Measurements from ENCODE around the gene CTSK.
A peak's percentile ranks its signal among the peaks of the same experiment; 100 is the strongest.
"Not testable (repeated sequence)": the region's sequence is repeated elsewhere in the genome, so short reads cannot be mapped to it uniquely, and the experiment has no call there.

The CTSK gene

GRCh38 chr1:150808846-150809245 is 786 bp upstream of the CTSK start:
- H3K36me3 ChIP-seq (ENCODE audit: control insufficient read depth in 5 of 5, insufficient read depth in 5 of 5, low read length in 5 of 5), result peaks cover 30 to 38% (median 36%) of the 10 kb centered on the region in 5 donors
- peak overlapping the region in 1 of 5 donors; percentile 3 for H3K9ac ChIP-seq (ENCODE audit: low read length in 5 of 5)
- no peaks in the 10 kb centered on the region for H3K9me3 ChIP-seq (ENCODE audit: control insufficient read depth in 5 of 5, low read length in 5 of 5)
- no peaks in the 10 kb centered on the region for H3K27me3 ChIP-seq (ENCODE audit: control insufficient read depth in 5 of 5, insufficient read depth in 4 of 5, low read length in 5 of 5)
- peak overlapping the region; percentile 17 for H3K27ac ChIP-seq (ENCODE audit: low read depth, low read length)
- peak overlapping the region in 2 of 5 donors; percentile 26 to 66 for H3K4me3 ChIP-seq (ENCODE audit: low read depth in 1 of 5, low read length in 5 of 5)
- H3K4me1 ChIP-seq (ENCODE audit: control insufficient read depth in 5 of 5, insufficient read depth in 5 of 5, low read length in 5 of 5), result peaks cover 3 to 29% (median 18%) of the 10 kb centered on the region in 5 donors

- H3K4me3 ChIP-seq (ENCODE audit: low read depth in 1 of 5, low read length in 5 of 5), result peak overlapping the region; percentile 26 to 71 (median 57)
- peak overlapping the region in 4 of 5 donors; percentile 23 to 40 (median 35) for H3K9ac ChIP-seq (ENCODE audit: low read length in 5 of 5)
- H3K27ac ChIP-seq (ENCODE audit: low read depth, low read length), result peak overlapping the region; percentile 18
- no peaks in the 10 kb centered on the region for H3K27me3 ChIP-seq (ENCODE audit: control insufficient read depth in 5 of 5, insufficient read depth in 4 of 5, low read length in 5 of 5)
- H3K4me1 ChIP-seq (ENCODE audit: control insufficient read depth in 5 of 5, insufficient read depth in 5 of 5, low read length in 5 of 5), result peaks cover 3 to 29% (median 18%) of the 10 kb centered on the region in 5 donors
- H3K36me3 ChIP-seq (ENCODE audit: control insufficient read depth in 5 of 5, insufficient read depth in 5 of 5, low read length in 5 of 5), result peaks cover 27 to 34% (median 30%) of the 10 kb centered on the region in 5 donors
- no peaks in the 10 kb centered on the region for H3K9me3 ChIP-seq (ENCODE audit: control insufficient read depth in 5 of 5, low read length in 5 of 5)
Measured at GRCh38 chr1:150807249-150808023, 624 bp downstream of the CTSK start.

- Histone ChIP-seq H3K27me3 (ENCODE audit: control insufficient read depth in 5 of 5, insufficient read depth in 4 of 5, low read length in 5 of 5) (no peaks in the 10 kb centered on the region), H3K4me3 (ENCODE audit: low read depth in 1 of 5, low read length in 5 of 5) (no peak overlapping the region), H3K9me3 (ENCODE audit: control insufficient read depth in 5 of 5, low read length in 5 of 5) (no peaks in the 10 kb centered on the region), H3K4me1 (ENCODE audit: control insufficient read depth in 5 of 5, insufficient read depth in 5 of 5, low read length in 5 of 5) (peaks cover 3 to 29% (median 18%) of the 10 kb centered on the region in 5 donors), H3K36me3 (ENCODE audit: control insufficient read depth in 5 of 5, insufficient read depth in 5 of 5, low read length in 5 of 5) (peaks cover 11 to 19% (median 15%) of the 10 kb centered on the region in 5 donors), H3K27ac (ENCODE audit: low read depth, low read length) (no peak overlapping the region), H3K9ac (ENCODE audit: low read length in 5 of 5) (no peak overlapping the region)
Measured at GRCh38 chr1:150805899-150806298, 2.2 kb downstream of the CTSK start.

GRCh38 chr1:150804671-150805070 is 3.4 kb downstream of the CTSK start:
- Histone ChIP-seq H3K9ac (ENCODE audit: low read length in 5 of 5) (no peak overlapping the region), H3K9me3 (ENCODE audit: control insufficient read depth in 5 of 5, low read length in 5 of 5) (no peaks in the 10 kb centered on the region), H3K27ac (ENCODE audit: low read depth, low read length) (no peak overlapping the region), H3K4me3 (ENCODE audit: low read depth in 1 of 5, low read length in 5 of 5) (no peak overlapping the region), H3K27me3 (ENCODE audit: control insufficient read depth in 5 of 5, insufficient read depth in 4 of 5, low read length in 5 of 5) (no peaks in the 10 kb centered on the region), H3K4me1 (ENCODE audit: control insufficient read depth in 5 of 5, insufficient read depth in 5 of 5, low read length in 5 of 5) (peaks cover 3 to 29% (median 18%) of the 10 kb centered on the region in 5 donors), H3K36me3 (ENCODE audit: control insufficient read depth in 5 of 5, insufficient read depth in 5 of 5, low read length in 5 of 5) (peaks cover 7 to 23% (median 15%) of the 10 kb centered on the region in 5 donors)

- Histone ChIP-seq H3K36me3 (ENCODE audit: control insufficient read depth in 5 of 5, insufficient read depth in 5 of 5, low read length in 5 of 5) (peaks cover 41 to 57% (median 47%) of the 10 kb centered on the region in 5 donors), H3K9me3 (ENCODE audit: control insufficient read depth in 5 of 5, low read length in 5 of 5) (no peaks in the 10 kb centered on the region), H3K27ac (ENCODE audit: low read depth, low read length) (no peak overlapping the region), H3K4me3 (ENCODE audit: low read depth in 1 of 5, low read length in 5 of 5) (no peak overlapping the region), H3K4me1 (ENCODE audit: control insufficient read depth in 5 of 5, insufficient read depth in 5 of 5, low read length in 5 of 5) (no peaks in the 10 kb centered on the region), H3K9ac (ENCODE audit: low read length in 5 of 5) (no peak overlapping the region), H3K27me3 (ENCODE audit: control insufficient read depth in 5 of 5, insufficient read depth in 4 of 5, low read length in 5 of 5) (no peaks in the 10 kb centered on the region)
Measured at GRCh38 chr1:150799089-150799488, 9.0 kb downstream of the CTSK start.

- no peaks in the 10 kb centered on the region for H3K4me1 ChIP-seq (ENCODE audit: control insufficient read depth in 5 of 5, insufficient read depth in 5 of 5, low read length in 5 of 5)
- H3K27me3 ChIP-seq (ENCODE audit: control insufficient read depth in 5 of 5, insufficient read depth in 4 of 5, low read length in 5 of 5), result no peaks in the 10 kb centered on the region
- H3K4me3 ChIP-seq (ENCODE audit: low read depth in 1 of 5, low read length in 5 of 5), result no peak overlapping the region
- no peak overlapping the region for H3K27ac ChIP-seq (ENCODE audit: low read depth, low read length)
- H3K9me3 ChIP-seq (ENCODE audit: control insufficient read depth in 5 of 5, low read length in 5 of 5), result no peaks in the 10 kb centered on the region
- no peak overlapping the region for H3K9ac ChIP-seq (ENCODE audit: low read length in 5 of 5)
- H3K36me3 ChIP-seq (ENCODE audit: control insufficient read depth in 5 of 5, insufficient read depth in 5 of 5, low read length in 5 of 5), result peaks cover 37 to 52% (median 42%) of the 10 kb centered on the region in 5 donors
Measured at GRCh38 chr1:150798525-150798924, 9.5 kb downstream of the CTSK start.

GRCh38 chr1:150796374-150796773 is 11.7 kb downstream of the CTSK start:
- Histone ChIP-seq H3K27me3 (ENCODE audit: control insufficient read depth in 5 of 5, insufficient read depth in 4 of 5, low read length in 5 of 5) (no peaks in the 10 kb centered on the region), H3K9ac (ENCODE audit: low read length in 5 of 5) (no peak overlapping the region), H3K9me3 (ENCODE audit: control insufficient read depth in 5 of 5, low read length in 5 of 5) (no peaks in the 10 kb centered on the region), H3K4me1 (ENCODE audit: control insufficient read depth in 5 of 5, insufficient read depth in 5 of 5, low read length in 5 of 5) (no peaks in the 10 kb centered on the region), H3K27ac (ENCODE audit: low read depth, low read length) (no peak overlapping the region), H3K36me3 (ENCODE audit: control insufficient read depth in 5 of 5, insufficient read depth in 5 of 5, low read length in 5 of 5) (peaks cover 32 to 44% (median 37%) of the 10 kb centered on the region in 5 donors), H3K4me3 (ENCODE audit: low read depth in 1 of 5, low read length in 5 of 5) (no peak overlapping the region)

GRCh38 chr1:150793778-150794177 is 14.3 kb downstream of the CTSK start:
- H3K4me3 ChIP-seq (ENCODE audit: low read depth in 1 of 5, low read length in 5 of 5); H3K9ac ChIP-seq (ENCODE audit: low read length in 5 of 5); H3K4me1 ChIP-seq (ENCODE audit: control insufficient read depth in 5 of 5, insufficient read depth in 5 of 5, low read length in 5 of 5); H3K27ac ChIP-seq (ENCODE audit: low read depth, low read length); H3K27me3 ChIP-seq (ENCODE audit: control insufficient read depth in 5 of 5, insufficient read depth in 4 of 5, low read length in 5 of 5); H3K9me3 ChIP-seq (ENCODE audit: control insufficient read depth in 5 of 5, low read length in 5 of 5): not testable (repeated sequence)
- H3K36me3 ChIP-seq (ENCODE audit: control insufficient read depth in 5 of 5, insufficient read depth in 5 of 5, low read length in 5 of 5), result peaks cover 21 to 29% (median 27%) of the 10 kb centered on the region in 5 donors

- Histone ChIP-seq H3K9ac (ENCODE audit: low read length in 5 of 5) (no peak overlapping the region), H3K4me3 (ENCODE audit: low read depth in 1 of 5, low read length in 5 of 5) (no peak overlapping the region), H3K36me3 (ENCODE audit: control insufficient read depth in 5 of 5, insufficient read depth in 5 of 5, low read length in 5 of 5) (peaks cover 16 to 24% (median 22%) of the 10 kb centered on the region in 5 donors), H3K4me1 (ENCODE audit: control insufficient read depth in 5 of 5, insufficient read depth in 5 of 5, low read length in 5 of 5) (no peaks in the 10 kb centered on the region), H3K27ac (ENCODE audit: low read depth, low read length) (no peak overlapping the region), H3K9me3 (ENCODE audit: control insufficient read depth in 5 of 5, low read length in 5 of 5) (no peaks in the 10 kb centered on the region), H3K27me3 (ENCODE audit: control insufficient read depth in 5 of 5, insufficient read depth in 4 of 5, low read length in 5 of 5) (no peaks in the 10 kb centered on the region)
Measured at GRCh38 chr1:150793221-150793620, 14.8 kb downstream of the CTSK start.

- Histone ChIP-seq H3K4me1 (ENCODE audit: control insufficient read depth in 5 of 5, insufficient read depth in 5 of 5, low read length in 5 of 5) (peaks cover 0 to 6% (median 0%) of the 10 kb centered on the region in 5 donors), H3K9ac (ENCODE audit: low read length in 5 of 5) (no peak overlapping the region), H3K27me3 (ENCODE audit: control insufficient read depth in 5 of 5, insufficient read depth in 4 of 5, low read length in 5 of 5) (no peaks in the 10 kb centered on the region), H3K27ac (ENCODE audit: low read depth, low read length) (no peak overlapping the region), H3K4me3 (ENCODE audit: low read depth in 1 of 5, low read length in 5 of 5) (no peak overlapping the region), H3K9me3 (ENCODE audit: control insufficient read depth in 5 of 5, low read length in 5 of 5) (no peaks in the 10 kb centered on the region), H3K36me3 (ENCODE audit: control insufficient read depth in 5 of 5, insufficient read depth in 5 of 5, low read length in 5 of 5) (peaks cover 4 to 13% (median 10%) of the 10 kb centered on the region in 5 donors)
Measured at GRCh38 chr1:150791585-150791984, 16.5 kb downstream of the CTSK start.

Data from subcutaneous abdominal adipose tissue (tissue), 5 donors.